GM18526 (cell line): ENCODE measurements around the gene NRXN3.

Experiments used
- POLR2A ChIP-seq: IDR thresholded peaks from 3 replicates; pipeline ENCODE4 v1.6.1; 2011; ENCODE audit not compliant: insufficient read length; ENCODE audit errors: extremely low read depth

The NRXN3 gene

DNA sequence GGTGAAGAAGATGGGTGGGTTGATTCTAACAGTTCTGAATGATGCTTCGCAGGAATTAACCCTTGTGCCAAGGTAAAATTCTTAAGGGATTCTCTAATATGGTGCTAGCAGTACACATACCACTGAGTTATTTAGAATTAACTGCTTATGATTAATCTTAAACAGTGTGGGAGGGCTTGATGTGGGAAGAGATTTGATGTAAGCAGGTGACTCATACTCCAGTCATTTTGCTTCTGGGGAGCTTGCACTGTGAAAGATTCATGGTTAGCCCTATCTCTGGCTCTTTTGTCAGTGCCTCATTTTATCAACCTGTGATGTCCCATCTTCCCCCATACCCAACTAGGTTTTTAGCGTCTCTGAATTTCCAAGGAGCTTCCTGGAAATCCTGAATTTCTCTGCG is 83.8 kb downstream of the NRXN3 start:
- no peak for TF ChIP-seq POLR2A

DNA sequence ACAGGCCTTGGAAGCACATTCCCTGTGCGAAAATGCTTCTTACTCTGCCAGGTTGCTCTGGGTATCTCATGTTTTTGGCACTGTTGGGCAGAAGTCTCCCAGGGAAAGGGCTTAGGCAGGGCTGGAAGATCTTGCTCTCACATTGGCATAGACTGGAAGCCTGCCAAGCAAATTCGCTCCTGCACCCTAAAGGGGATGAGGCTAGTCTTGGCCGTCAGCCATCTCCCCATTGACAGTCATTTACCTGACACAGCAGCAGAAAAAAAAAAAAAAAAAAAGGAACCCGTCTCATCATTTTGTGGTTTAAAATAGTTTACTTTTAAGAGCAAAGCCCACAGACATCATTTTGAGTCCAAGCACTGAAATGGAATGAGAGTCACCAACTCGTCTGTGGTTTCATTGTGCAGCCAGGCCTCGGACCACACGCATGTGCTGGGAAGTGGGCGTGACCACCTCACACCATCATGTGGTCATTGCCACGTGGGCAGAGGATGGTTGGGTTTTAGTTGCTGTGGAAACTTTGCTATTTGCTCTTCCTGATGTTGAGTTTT is 84.8 kb downstream of the NRXN3 start:
- no peak for TF ChIP-seq POLR2A

- TF ChIP-seq POLR2A: no peak
Observed at GRCh38 chr14:78259831-78260230, 89.7 kb downstream of the NRXN3 start.

GRCh38 chr14:78278464-78279250 is 108.5 kb downstream of the NRXN3 start:
- TF ChIP-seq POLR2A: no peak

DNA sequence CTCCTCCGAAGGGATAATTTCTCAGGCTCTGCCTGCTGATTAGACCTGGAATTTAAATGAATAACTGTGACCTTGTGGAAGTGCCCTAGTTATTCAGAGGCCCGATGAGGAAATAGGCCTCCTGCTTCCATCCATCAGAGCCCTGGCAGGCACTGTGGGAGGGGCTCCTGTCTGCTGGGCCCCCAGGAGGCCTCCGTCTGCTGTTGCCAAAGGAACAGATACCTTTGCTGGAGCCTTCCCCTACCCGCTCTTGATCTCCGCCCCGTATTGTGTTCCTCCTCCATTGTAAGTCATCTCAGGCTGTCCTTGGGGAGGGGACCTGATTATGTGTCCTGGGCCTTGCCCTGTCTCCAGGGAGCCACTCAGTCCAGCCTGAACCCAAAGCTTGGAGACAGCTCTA is 112.3 kb downstream of the NRXN3 start:
- TF ChIP-seq POLR2A: no peak

DNA sequence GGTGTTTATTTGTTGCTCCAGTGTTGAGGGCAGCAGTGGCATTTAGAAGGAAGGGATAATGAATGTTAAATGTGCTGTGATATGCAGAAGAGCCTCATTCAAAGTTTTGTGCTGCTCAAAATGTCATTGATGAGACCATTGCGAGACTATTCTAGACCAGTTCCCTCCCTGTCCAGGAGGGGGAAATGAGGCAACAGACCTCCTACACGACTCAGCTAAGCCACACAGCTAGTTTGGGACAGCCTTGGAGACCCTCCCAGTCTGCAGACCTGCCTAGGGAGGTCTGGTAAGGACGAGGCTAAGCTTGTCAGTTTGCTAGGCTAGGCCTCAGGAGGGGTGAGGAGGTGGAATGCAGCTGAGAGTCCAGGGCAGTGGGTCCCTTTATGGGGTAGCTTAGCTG is 116.0 kb downstream of the NRXN3 start:
- no peak for TF ChIP-seq POLR2A

DNA sequence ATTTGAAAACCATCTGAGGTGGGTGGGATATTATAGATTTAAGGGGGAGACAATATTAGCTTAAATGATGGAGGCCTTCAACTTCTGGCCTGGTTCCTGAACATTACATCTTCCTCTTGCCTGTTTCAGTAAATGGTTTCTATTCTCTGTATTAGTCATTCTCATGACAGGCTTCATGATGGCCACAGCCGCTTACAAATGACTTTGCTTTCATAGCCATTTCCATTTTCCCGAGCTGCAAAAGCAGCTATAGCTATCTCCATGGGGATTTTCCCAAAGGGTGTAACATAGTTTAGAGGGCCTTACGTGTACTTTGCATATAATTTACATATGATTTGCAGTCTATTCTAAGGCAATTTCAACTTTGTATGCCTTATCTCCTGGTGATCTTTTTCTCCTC is 121.8 kb downstream of the NRXN3 start:
- no peak for TF ChIP-seq POLR2A

GRCh38 chr14:78297858-78298257 is 127.7 kb downstream of the NRXN3 start:
- no peak for TF ChIP-seq POLR2A

DNA sequence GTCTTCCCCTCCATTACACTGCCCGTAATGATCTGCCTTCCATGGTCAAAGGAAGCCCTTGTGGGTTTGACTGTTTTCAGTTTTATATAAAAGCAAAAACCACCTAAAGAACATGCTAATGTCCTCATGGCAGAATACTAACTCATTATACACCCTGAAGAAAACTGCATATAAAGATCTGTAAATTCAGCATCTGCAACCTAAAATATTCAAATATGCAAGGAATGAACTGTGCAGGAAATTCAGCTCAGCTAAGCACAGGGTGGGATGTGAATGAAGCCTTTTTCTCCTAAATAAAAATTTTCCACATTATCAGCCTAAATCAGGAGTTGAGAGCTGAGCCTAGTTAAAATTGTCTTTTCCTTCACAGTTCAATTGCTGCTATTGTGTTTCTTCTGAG is 128.1 kb downstream of the NRXN3 start:
- TF ChIP-seq POLR2A: no peak

GRCh38 chr14:78302841-78303240 is 132.7 kb downstream of the NRXN3 start:
- TF ChIP-seq POLR2A: no peak

DNA sequence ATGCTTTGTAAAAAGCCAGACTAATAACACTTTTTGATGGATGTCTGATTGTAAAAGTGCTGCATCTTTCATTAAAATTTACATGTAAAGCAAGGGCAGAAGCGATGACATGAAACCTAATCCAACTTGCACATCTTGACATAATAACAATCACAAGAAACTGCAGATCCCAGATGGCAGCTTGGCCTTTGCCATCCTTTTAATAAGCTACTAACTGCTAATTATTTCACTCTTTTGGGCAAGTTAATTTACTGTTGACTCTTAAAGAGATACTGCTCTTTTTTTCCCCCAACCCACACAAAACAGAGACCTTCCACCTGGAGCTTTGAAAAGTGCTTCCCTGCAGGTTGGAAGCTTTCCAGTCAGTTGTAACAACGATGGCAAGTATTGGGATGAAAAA is 137.5 kb downstream of the NRXN3 start:
- TF ChIP-seq POLR2A: no peak

DNA sequence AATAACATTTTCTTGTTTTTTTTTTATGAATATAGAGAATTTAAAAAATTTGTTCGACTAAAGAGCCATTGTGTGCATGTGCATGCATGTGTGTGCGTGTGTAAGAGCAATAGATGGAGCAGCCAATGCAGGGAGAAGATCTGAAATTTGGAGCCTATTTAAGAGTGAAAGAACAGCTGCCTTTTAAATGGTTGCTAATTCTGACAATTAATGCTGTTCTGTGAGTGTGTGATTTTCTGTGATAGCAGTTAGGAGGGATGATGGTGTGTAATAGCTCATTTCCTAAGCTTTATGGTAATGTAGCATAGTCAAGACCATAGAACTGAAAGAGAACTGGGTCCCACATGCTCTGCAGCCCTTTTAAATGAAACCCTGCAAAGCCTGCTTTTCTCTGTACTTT is 137.9 kb downstream of the NRXN3 start:
- no peak for TF ChIP-seq POLR2A

DNA sequence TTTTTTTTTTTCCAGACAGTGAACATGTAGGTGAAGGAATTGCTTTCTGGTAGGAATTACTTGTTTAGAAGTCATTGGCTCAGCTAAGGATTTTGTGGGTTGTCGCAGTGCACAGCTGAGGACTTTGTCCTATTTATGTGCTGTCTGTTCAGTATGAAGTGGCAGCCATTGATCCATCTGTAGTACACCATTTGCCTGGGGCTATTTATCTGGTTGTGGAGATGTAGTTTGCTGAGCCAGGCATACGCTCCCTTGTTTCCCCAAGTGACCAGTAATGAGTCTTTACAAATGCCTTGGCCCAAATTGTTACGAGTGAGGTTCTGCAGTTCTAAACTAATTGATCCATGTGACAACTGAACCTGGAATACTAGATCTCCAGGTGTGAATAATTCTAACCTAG is 140.1 kb downstream of the NRXN3 start:
- TF ChIP-seq POLR2A: no peak

GRCh38 chr14:78313499-78313898 is 143.3 kb downstream of the NRXN3 start:
- no peak for TF ChIP-seq POLR2A

DNA sequence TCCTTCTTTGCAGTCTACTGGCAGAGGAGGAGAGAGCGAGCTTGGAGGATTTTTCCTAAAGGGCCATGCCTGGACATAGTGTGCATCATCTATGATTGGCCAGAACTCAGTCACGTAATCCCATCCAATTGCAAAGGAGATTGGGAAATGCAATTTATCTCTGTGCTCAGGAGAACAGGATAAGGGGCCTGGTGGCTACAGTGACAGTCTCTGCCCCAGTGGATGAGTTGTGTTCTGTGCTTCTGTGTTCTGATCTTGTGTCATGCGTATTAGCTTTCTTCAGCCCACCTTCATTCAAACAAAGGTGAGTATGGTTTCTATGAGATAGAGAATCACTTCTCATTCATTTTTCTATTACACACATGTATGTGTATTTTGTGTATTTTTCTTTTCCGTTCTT is 144.3 kb downstream of the NRXN3 start:
- TF ChIP-seq POLR2A: no peak

GRCh38 chr14:78316052-78316451 is 145.9 kb downstream of the NRXN3 start:
- no peak for TF ChIP-seq POLR2A

GRCh38 chr14:78316786-78317185 is 146.6 kb downstream of the NRXN3 start:
- no peak for TF ChIP-seq POLR2A
